ENCODE measurements around the gene CYSRT1. TPM values are rescaled to one million over a fixed set of nuclear protein-coding genes. Genes with fewer than 3 reads are reported as not detected.

Gene CYSRT1
- total RNA-seq, 1 experiment from 2014 or later = 3.0 TPM

DNA sequence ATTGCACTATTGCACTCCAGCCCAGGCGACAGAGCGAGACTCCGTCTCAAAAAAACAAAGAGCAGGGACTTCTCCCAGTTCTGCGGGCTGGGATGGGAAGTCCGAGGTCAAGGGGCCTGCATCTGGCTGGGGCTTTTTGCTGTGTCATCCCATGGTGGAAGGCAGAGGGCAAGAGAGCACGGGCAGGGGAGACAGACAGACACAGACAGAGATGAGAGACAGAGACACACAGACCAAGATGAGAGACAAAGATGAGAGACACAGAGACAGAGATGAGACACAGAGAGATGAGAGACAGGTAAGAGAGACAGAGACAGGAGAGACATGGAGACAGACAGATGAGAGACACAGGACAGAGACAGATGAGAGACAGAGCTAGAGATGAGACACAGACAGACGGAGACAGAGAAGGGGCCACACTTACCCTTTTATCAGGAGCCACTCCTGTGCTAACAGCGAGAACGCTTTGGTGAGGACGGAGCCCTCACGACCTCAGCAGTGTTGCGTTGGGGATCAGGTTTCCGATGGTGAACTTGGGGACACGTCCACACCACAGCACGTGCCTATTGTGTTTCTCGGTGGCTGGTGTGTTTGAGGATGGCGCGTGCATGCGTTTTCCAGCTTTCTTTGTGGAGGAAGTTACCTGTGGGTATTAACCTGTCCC lies 43.7 kb downstream of the CYSRT1 start:
- Mint-ChIP-seq H3K27me3 (ENCODE audit: unreplicated experiment) (no peaks in the 10 kb centered on the region), H3K4me1 (ENCODE audit: low read depth, unreplicated experiment) (peaks cover 10% of the 10 kb centered on the region), H3K9me3 (ENCODE audit: low read depth, unreplicated experiment) (no peaks in the 10 kb centered on the region), H3K4me3 (ENCODE audit: low read depth, unreplicated experiment) (no peak overlapping the region), H3K27ac (ENCODE audit: unreplicated experiment) (no peak overlapping the region), H3K36me3 (ENCODE audit: insufficient read depth, unreplicated experiment) (peaks cover 44% of the 10 kb centered on the region)
- intact Hi-C loops (cut with micrococcal nuclease; ENCODE audit: unreplicated experiment) = no loop called here
- CTCF ChIA-PET = no interaction called here
- DNase-seq = no peak
- no TSS peak for BruUV-seq (replicated peaks)
- no peak for TF ChIP-seq CTCF (IDR thresholded peaks at IDR 0.05; ENCODE audit: unreplicated experiment)

DNA sequence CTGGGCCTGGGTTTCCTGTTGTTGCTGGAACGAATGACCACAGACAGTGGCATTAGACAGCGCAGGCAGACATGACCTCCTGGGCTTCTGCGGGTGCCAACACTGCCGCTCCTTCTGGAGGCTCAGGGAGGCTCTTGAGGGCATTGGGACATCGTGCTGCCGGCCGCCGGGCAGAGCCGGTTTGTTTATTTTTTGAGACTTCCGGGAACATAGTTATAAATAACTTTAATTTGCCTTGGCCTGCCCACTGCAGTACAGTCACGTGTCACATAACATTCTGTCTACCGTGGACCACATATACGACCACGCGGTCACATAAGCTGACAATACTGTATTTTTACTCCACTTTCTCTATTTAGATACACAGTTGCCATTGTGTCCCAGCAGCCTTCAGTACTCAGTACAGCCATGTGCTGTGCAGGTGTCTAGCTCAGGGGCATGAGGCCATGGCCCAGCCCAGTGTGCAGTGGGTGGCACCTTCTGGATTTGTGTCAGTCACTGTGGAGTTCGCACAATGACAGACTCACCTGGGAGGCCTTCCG lies 44.3 kb downstream of the CYSRT1 start:
- no peak overlapping the region for H3K4me3 Mint-ChIP-seq (ENCODE audit: low read depth, unreplicated experiment)

GRCh38 chr9:137270929-137271695 lies 46.1 kb downstream of the CYSRT1 start:
- intact Hi-C loops (cut with micrococcal nuclease; ENCODE audit: unreplicated experiment) = no loop called here
- DNase-seq = no peak
- Mint-ChIP-seq H3K4me1 (ENCODE audit: low read depth, unreplicated experiment) (peaks cover 19% of the 10 kb centered on the region), H3K36me3 (ENCODE audit: insufficient read depth, unreplicated experiment) (peaks cover 58% of the 10 kb centered on the region), H3K27ac (ENCODE audit: unreplicated experiment) (no peak overlapping the region), H3K4me3 (ENCODE audit: low read depth, unreplicated experiment) (no peak overlapping the region), H3K9me3 (ENCODE audit: low read depth, unreplicated experiment) (no peaks in the 10 kb centered on the region), H3K27me3 (ENCODE audit: unreplicated experiment) (no peaks in the 10 kb centered on the region)
- no peak for TF ChIP-seq CTCF (IDR thresholded peaks at IDR 0.05; ENCODE audit: unreplicated experiment)
- BruUV-seq (replicated peaks) = no TSS peak
- CTCF ChIA-PET = no interaction called here

More for the DNA sequence above, 44.3 kb downstream of the CYSRT1 start:
- no peak for TF ChIP-seq CTCF (IDR thresholded peaks at IDR 0.05; ENCODE audit: unreplicated experiment)
- H3K27me3 Mint-ChIP-seq (ENCODE audit: unreplicated experiment) = no peaks in the 10 kb centered on the region
- DNase-seq = no peak
- intact Hi-C loops (cut with micrococcal nuclease; ENCODE audit: unreplicated experiment) = no loop called here
- peaks cover 43% of the 10 kb centered on the region for H3K36me3 Mint-ChIP-seq (ENCODE audit: insufficient read depth, unreplicated experiment)
- CTCF ChIA-PET = no interaction called here
- no peaks in the 10 kb centered on the region for H3K9me3 Mint-ChIP-seq (ENCODE audit: low read depth, unreplicated experiment)
- no TSS peak for BruUV-seq (replicated peaks)
- H3K27ac Mint-ChIP-seq (ENCODE audit: unreplicated experiment) = no peak overlapping the region
- H3K4me1 Mint-ChIP-seq (ENCODE audit: low read depth, unreplicated experiment) = peaks cover 10% of the 10 kb centered on the region

DNA sequence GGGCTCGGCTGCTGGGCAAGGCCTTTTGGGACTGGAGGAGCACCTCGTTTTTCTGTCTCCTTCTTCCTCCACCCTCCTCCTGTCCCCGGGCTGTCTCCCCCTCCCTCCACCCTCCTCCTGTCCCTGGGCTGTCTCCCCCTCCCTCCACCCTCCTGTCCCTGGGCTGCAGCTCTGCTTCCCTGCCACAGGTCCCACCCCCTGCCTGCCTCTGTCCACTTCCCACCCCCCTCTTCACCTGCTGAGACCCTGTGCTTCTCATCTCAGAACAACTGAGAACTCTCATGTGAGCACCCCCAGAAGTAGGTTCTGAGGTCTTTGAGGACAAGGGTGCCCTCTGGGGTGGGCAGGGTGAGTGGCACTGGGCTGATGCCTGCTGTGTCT lies 46.7 kb downstream of the CYSRT1 start:
- peaks cover 62% of the 10 kb centered on the region for H3K36me3 Mint-ChIP-seq (ENCODE audit: insufficient read depth, unreplicated experiment)
- TF ChIP-seq CTCF (IDR thresholded peaks at IDR 0.05; ENCODE audit: unreplicated experiment) = no peak
- H3K4me1 Mint-ChIP-seq (ENCODE audit: low read depth, unreplicated experiment) = peaks cover 22% of the 10 kb centered on the region
- H3K27ac Mint-ChIP-seq (ENCODE audit: unreplicated experiment) = no peak overlapping the region
- intact Hi-C loops (cut with micrococcal nuclease; ENCODE audit: unreplicated experiment) = no loop called here
- BruUV-seq (replicated peaks) = no TSS peak
- no peaks in the 10 kb centered on the region for H3K9me3 Mint-ChIP-seq (ENCODE audit: low read depth, unreplicated experiment)
- H3K4me3 Mint-ChIP-seq (ENCODE audit: low read depth, unreplicated experiment) = no peak overlapping the region
- no peak for DNase-seq
- CTCF ChIA-PET = no interaction called here
- no peaks in the 10 kb centered on the region for H3K27me3 Mint-ChIP-seq (ENCODE audit: unreplicated experiment)

All from Calu3 (cell line).